IPS-NIHi7 (cell line): ENCODE results near the gene CENPO.

ENCODE experiments used
- DNase-seq: peaks from one replicate; pipeline ENCODE4 v3.0.0; 2012; ENCODE audit warnings: mixed read lengths; ENCODE audit errors: extremely low spot score

CENPO gene

GRCh38 chr2:24792874-24793760 lies at the start of gene CENPO, which contains the start of gene PTRHD1:
Gene CENPO (plus strand): TSS chr2:24793425. CDS start chr2:24793920, 495 bp downstream.
Gene PTRHD1 (minus strand): TSS chr2:24793391. CDS start chr2:24793377, 14 bp downstream.
- peak; percentile 95 for DNase-seq

- no peak for DNase-seq
Observed at GRCh38 chr2:24743924-24744323, 49.3 kb upstream of the CENPO start.

- no peak for DNase-seq
Observed at GRCh38 chr2:24744356-24744755, 48.9 kb upstream of the CENPO start.

- DNase-seq: no peak
Observed at GRCh38 chr2:24745825-24746224, 47.4 kb upstream of the CENPO start.

GRCh38 chr2:24747299-24747698 lies 45.9 kb upstream of the CENPO start:
- no peak for DNase-seq

- peak; percentile 68 for DNase-seq
Observed at GRCh38 chr2:24749069-24749691, 44.0 kb upstream of the CENPO start.

- DNase-seq: no peak
Observed at GRCh38 chr2:24754985-24755705, 38.1 kb upstream of the CENPO start.

GRCh38 chr2:24756789-24757188 lies 36.4 kb upstream of the CENPO start:
- DNase-seq: no peak

- no peak for DNase-seq
Observed at GRCh38 chr2:24761866-24762265, 31.4 kb upstream of the CENPO start.

GRCh38 chr2:24762518-24762917 lies 30.7 kb upstream of the CENPO start:
- DNase-seq: no peak

GRCh38 chr2:24763843-24764242 lies 29.4 kb upstream of the CENPO start:
- DNase-seq: no peak

GRCh38 chr2:24766609-24767008 lies 26.6 kb upstream of the CENPO start:
- no peak for DNase-seq

- DNase-seq: no peak
Observed at GRCh38 chr2:24768013-24768412, 25.2 kb upstream of the CENPO start.

GRCh38 chr2:24768601-24769000 lies 24.6 kb upstream of the CENPO start:
- DNase-seq: no peak

- DNase-seq: no peak
Observed at GRCh38 chr2:24771061-24771460, 22.2 kb upstream of the CENPO start.

- DNase-seq: peak; percentile 21
Observed at GRCh38 chr2:24771764-24772586, 21.2 kb upstream of the CENPO start.

- DNase-seq: no peak
Observed at GRCh38 chr2:24774373-24774772, 18.9 kb upstream of the CENPO start.

- DNase-seq: no peak
Observed at GRCh38 chr2:24779116-24779515, 14.1 kb upstream of the CENPO start.

GRCh38 chr2:24783641-24784040 lies 9.6 kb upstream of the CENPO start:
- no peak for DNase-seq

- DNase-seq: no peak
Observed at GRCh38 chr2:24785671-24786321, 7.4 kb upstream of the CENPO start.

- DNase-seq: no peak
Observed at GRCh38 chr2:24787532-24787931, 5.7 kb upstream of the CENPO start.
